PC-3 (cell line): Measurements from ENCODE around the gene C11orf97.

ENCODE experiments used
- CTCF ChIP-seq: fragments of 300-600 bp; sonication (generic); conservative IDR thresholded peaks from 2 replicates; pipeline ENCODE4 v1.5.1; 2017; ENCODE audit warnings: antibody characterized with exemption, low read depth, mild to moderate bottlenecking, low read length
- EZH2 ChIP-seq: fragments of 300-600 bp; sonication (generic); IDR thresholded peaks from one replicate; pipeline ENCODE4 v1.6.1; 2017; ENCODE audit warnings: antibody characterized with exemption, mild to moderate bottlenecking, low read length; ENCODE audit not compliant: unreplicated experiment
- EZH2phosphoT487 ChIP-seq: fragments of 300-600 bp; sonication (generic); IDR thresholded peaks from 2 replicates; pipeline ENCODE4 v1.6.1; 2018; ENCODE audit warnings: mild to moderate bottlenecking, antibody characterized with exemption, low read length, borderline replicate concordance

GRCh38 chr11:94553938-94554337 is 41.7 kb downstream of the C11orf97 start:
- TF ChIP-seq CTCF (no peak), EZH2phosphoT487 (no peak), EZH2 (no peak)
